ENCODE measurements around the gene SLC2A13.

DNA sequence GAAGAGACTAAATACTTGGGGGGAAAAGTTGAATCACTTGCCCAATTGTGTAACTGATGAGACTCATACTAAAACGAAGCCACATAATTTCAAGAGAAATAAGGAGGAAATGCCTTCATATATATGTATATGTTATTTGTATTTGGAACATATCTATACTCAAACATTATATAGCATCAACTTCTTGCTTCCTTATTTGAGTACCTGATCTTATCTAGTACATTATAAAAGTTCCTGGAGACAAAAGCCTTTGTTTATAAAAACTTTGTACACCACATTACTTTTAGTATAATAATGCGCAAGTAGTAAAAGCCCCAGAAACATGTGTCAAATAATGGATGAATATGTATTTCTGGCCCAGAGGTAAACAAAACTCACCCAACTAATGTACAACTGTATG is 92.0 kb downstream of the SLC2A13 start:
- no peak for TF ChIP-seq CTCF (IDR thresholded peaks at IDR 0.05)
- TF ChIP-seq POLR2A (IDR thresholded peaks at IDR 0.05), result no peak
- no peak for TF ChIP-seq POLR2AphosphoS5 (IDR thresholded peaks at IDR 0.05)

All from upper lobe of left lung (tissue), 4 donors.